Left cardiac atrium (tissue), 4 donors: Measurements from ENCODE around the gene RAB11FIP2. TPM values are rescaled to one million over a fixed set of nuclear protein-coding genes. Genes with fewer than 3 reads are reported as not detected.
A peak's percentile ranks its signal among the peaks of the same experiment; 100 is the strongest.

Experiments
- ATAC-seq, 2 donors: fragments of 200-7000 bp; cut with Tn5 transposase; one replicate each; pipeline ENCODE4 v1.9.1; 2020; ENCODE audit warnings: mild to moderate bottlenecking in 2 of 2, moderate library complexity in 2 of 2
- DNase-seq: peaks from one replicate; pipeline ENCODE4 v3.0.0-alpha.2; 2020
- intact Hi-C, 2 donors: fragments of 100-400 bp; cut with DNase I; formaldehyde crosslinking; loops; one replicate each; pipeline versions ENCODE4 v1.14.1 to v1.15.1; 2022 to 2023
- total RNA-seq, 2 donors: library from RNA; stranded (reverse); fragmentation: NEBNext Ultra II Directional; extraction: Animal tissue kit (Norgen Biotek cat#: 25700); gene quantifications; one replicate each; pipeline ENCODE4 v1.2.1, GENCODE V29; 2021
- donor health status: DM: no; HTN: yes; CAD: no.
- donor health status: DM: no; HTN: yes; CAD: no; lungs with severe emphysema.
- donor health status: DM: yes; HTN: yes; CAD: no.
- donor health status: Dilated cardiomyopathy.

Gene RAB11FIP2
- total RNA-seq, 2 donors from 2014 or later = 14.7 to 15.1 TPM

GRCh38 chr10:117993166-117993565 lies 53.6 kb downstream of the RAB11FIP2 start:
- intact Hi-C loops = no loop called here
- ATAC-seq (no peak), DNase-seq (no peak)

- intact Hi-C loops = no loop called here
- DNase-seq = no peak
- no peak for ATAC-seq
Measured at GRCh38 chr10:117991701-117992100, 55.0 kb downstream of the RAB11FIP2 start.

- DNase-seq = no peak
- intact Hi-C loops = no loop called here
- no peak for ATAC-seq
Measured at GRCh38 chr10:117989962-117990361, 56.8 kb downstream of the RAB11FIP2 start.

DNA sequence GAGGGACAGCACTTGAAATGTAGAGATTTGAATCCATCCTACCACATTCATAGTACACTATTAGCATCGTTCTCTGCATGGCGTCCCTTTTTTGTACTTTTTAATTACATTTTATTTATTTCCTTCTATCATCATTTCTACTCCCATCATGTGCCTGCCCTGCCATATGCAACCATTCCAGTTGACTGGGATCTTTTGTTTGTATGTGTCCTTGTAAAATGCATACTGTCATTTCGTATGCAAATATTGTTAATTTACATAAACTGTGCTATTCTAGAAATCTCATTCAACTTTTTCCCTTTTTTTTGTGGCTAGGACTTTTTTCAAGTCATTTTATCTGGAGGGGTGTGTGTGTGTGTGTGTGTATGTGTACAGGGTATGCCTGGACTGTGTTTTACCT lies 57.9 kb downstream of the RAB11FIP2 start:
- ATAC-seq = no peak
- no peak for DNase-seq
- intact Hi-C loops = no loop called here

DNA sequence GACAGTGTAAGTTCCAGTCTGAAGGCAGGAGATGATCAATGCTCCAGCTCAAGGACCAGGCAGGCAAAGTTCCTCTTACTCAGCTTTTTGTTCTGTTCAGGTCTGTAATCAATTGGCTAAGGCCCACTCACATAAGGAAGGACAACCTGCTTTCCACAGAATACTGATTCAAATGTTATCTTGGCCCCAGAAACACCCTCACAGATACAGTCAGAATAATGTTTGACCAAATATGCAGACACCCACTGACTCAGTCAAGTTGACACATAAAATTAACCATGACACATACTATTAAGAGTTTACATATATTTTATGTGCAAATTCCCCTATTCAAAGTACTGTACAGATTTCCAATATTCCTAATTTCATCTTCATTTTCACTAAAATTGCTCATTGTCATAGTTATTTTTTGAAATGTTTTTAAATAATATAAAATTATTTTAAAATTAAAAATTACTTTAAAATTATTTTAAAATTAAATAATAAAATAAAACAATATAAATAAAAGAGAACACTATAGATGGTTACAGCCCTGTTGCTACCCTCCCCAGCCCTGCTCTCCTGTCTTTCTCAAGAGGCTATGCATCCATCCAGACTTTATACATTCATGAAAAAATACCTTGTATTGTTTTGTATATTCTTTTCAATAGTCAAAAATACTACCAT lies 59.4 kb downstream of the RAB11FIP2 start:
- ATAC-seq (no peak), DNase-seq (no peak)
- intact Hi-C loops = no loop called here

- peak in 1 of 2 donors; percentile 48 for ATAC-seq
- no peak for DNase-seq
- intact Hi-C loops = no loop called here
Measured at GRCh38 chr10:117983961-117984360, 62.8 kb downstream of the RAB11FIP2 start.

- DNase-seq (no peak), ATAC-seq (no peak)
- intact Hi-C loops = no loop called here
Measured at GRCh38 chr10:117980755-117981702, 65.7 kb downstream of the RAB11FIP2 start.

DNA sequence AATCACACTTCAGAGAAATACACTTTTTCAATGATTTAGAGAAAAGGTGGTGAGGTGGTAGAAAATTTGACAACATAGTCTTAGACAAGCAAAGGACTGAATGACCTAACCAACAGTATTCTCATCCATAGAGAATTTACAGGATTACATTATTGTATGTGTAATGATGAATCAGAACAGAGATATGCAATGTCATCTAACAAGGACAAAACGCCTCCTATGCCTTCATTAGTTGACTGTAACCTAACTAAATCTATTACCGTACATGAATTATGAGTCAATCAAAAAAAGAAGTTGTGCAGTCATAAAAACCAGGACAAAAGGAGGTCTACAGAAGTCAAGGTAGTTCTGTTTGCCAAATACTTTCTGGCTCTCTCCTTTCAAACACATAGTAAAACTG lies 66.5 kb downstream of the RAB11FIP2 start:
- ATAC-seq (no peak), DNase-seq (no peak)
- intact Hi-C loops = no loop called here

GRCh38 chr10:117972168-117972837 lies 74.4 kb downstream of the RAB11FIP2 start:
- intact Hi-C loops = no loop called here
- ATAC-seq (peak; percentile 44 to 93), DNase-seq (no peak)

DNA sequence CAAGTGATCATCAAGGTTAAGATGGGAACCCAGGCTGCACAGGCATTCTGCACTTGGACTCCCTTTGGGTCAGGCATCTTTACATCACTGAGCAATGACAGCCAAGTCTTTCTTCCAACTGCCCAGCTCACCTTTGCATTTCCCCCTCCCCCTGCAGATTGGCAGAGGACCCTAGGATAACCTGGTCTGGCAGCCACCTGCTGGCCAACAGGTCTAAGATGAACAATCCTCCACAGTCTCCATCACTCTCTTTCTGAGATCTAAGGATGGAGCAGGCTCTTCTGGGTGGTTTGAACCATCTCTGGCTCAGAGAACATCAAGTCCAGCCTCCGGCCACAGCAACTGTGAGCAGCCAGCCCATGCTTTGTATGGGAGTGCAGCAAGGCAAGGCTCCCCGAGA lies 75.8 kb downstream of the RAB11FIP2 start:
- intact Hi-C loops = no loop called here
- ATAC-seq (no peak), DNase-seq (no peak)

DNA sequence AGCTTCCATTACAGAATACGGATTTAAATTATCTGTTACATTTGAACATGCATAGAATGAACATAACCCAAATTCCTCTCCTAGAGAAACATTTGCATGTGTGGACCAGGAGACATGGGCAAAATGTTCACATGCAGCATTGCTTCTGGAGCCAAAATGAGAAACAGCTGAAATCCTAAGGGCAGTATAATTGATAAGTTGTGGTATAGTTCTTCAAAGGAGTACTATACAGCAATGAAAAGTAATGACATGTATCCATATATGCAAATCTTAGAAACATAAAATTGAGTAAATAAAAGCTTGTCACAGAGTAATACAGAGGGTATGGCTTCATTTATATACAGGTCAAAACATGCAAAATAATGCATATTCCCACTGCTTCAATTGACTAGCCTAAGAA lies 77.1 kb downstream of the RAB11FIP2 start:
- no peak for ATAC-seq
- DNase-seq = no peak
- intact Hi-C loops = no loop called here

DNA sequence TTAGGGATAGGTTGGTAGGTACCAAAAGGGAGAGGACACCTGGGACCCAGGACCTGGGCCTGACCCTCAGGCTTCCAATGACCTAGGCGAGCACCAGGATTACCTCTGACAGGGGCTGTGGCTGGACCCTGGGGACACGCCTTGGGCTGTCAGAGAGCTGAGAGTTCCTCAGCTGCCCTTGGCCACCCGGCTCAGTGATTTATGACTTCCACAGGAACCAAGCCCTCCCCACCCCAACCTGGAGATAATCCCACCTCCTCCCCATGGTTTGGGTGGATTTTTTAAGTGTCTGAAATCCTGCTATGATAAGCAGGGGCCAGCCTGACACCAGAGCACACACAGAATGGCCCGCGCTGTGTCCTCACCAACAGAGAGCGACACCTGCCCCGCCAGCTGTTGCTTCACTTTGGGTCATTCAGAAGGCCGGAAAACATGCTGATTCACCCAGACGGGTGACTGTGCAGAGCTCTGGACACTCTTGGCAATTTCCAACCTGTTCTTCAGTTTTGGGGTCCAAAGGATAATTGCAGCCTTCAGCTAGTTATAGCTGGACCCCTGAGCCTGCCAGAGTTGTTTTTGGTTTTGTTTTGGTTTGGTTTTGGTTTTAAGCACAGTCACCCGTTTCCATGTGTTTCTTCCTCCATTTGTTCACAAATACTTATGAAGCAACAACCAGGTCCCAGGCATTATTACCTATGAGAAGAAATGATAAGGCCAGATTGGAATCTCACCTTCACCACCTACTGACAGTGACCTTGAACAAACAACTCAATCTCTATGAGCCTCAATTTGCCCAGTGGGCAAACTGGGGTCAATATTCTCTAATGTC lies 78.2 kb downstream of the RAB11FIP2 start:
- intact Hi-C loops = no loop called here
- no peak for DNase-seq
- no peak for ATAC-seq

DNA sequence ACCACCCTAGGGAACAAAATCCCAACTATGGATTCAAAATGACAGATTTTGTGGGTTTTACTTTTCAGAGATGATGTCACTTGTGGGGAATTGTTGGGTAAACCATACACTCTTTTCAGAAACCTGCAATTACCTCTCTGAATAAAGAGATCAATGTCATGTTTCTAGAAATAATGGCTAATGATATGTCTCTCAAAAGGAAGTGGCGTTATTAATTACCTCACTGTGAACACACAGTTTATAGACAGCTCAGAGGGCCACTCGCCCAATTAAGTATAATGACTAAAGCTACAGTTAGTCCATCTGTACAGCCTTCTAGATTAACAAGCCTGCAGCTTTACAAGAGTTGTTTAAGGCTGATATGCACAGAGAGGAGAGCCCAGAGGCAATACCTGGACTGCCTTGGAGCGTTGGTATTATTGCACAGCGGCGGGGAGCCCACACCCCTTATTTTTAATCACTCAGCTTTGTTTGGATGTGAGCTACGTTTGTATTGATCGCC lies 79.5 kb downstream of the RAB11FIP2 start:
- no peak for ATAC-seq
- intact Hi-C loops = no loop called here
- no peak for DNase-seq

DNA sequence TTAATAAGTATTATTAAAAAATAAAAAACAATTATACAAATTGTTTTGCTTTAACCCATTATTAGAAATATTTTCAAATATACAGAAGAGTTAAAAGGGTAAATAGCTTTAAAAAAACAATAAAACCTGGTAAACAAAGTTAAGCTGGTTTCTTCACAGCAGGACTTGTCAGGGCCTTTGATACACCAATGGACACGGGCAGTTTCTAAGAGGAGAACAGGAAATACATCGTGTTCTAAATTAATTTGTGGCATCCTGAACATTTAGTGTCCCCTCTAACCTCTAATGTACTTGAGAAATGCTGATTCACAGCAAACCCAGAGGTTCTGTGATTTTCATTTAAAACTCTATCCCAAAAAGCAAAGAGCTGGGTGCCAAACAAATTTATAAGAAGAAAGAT lies 80.8 kb downstream of the RAB11FIP2 start:
- no peak for DNase-seq
- intact Hi-C loops = no loop called here
- no peak for ATAC-seq

- ATAC-seq (peak in 1 of 2 donors; percentile 39), DNase-seq (peak; percentile 27)
- intact Hi-C loops = no loop called here
Measured at GRCh38 chr10:117964536-117964935, 82.2 kb downstream of the RAB11FIP2 start.

- ATAC-seq = peak in 1 of 2 donors; percentile 89
- DNase-seq = no peak
- intact Hi-C loops = no loop called here
Measured at GRCh38 chr10:117960345-117960935, 86.3 kb downstream of the RAB11FIP2 start.

GRCh38 chr10:117956972-117957371 lies 89.8 kb downstream of the RAB11FIP2 start:
- intact Hi-C loops = no loop called here
- DNase-seq = no peak
- no peak for ATAC-seq

DNA sequence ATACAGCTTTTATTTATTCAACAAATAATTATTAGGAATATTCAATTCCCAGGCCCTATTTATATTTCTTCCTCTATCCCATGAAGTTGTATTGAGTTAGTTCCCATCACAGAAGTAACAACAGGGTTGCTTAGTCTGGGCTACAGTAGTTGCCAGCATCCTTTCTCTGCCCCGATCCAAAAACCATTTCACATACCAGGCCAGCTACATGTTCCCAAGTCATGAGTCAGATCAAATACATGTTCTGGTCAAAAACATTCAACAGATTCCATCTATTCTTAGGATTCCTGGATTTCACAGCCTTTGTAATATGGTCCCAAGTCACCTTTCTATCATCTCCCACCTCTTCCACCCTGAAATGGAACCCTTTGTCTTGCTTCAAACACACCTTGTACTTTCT lies 91.6 kb downstream of the RAB11FIP2 start:
- ATAC-seq (no peak), DNase-seq (no peak)
- intact Hi-C loops = no loop called here
